Esophagus muscularis mucosa (tissue), 4 donors: ENCODE data around the gene CHPF2.

Experiments used
- CTCF ChIP-seq, 3 experiments: fragments of 200-600 bp in 2 of 3; fragments of 450-650 bp in 1 of 3; sonication (generic) in 2 of 3; IDR thresholded peaks; one replicate each; pipeline ENCODE4 v1.5.1; 2017 to 2019; ENCODE audit warnings: antibody characterized with exemption in 3 of 3, mild to moderate bottlenecking in 2 of 3, moderate library complexity in 1 of 3
- EP300 ChIP-seq: sonication (generic); formaldehyde crosslinking; IDR thresholded peaks from one replicate; pipeline ENCODE4 v1.6.1; 2017; ENCODE audit warnings: antibody characterized with exemption
- POLR2A ChIP-seq: fragments of 450-650 bp; IDR thresholded peaks from one replicate; pipeline ENCODE4 v1.6.1; 2017; ENCODE audit warnings: antibody characterized with exemption, moderate library complexity, mild to moderate bottlenecking, low read depth

DNA sequence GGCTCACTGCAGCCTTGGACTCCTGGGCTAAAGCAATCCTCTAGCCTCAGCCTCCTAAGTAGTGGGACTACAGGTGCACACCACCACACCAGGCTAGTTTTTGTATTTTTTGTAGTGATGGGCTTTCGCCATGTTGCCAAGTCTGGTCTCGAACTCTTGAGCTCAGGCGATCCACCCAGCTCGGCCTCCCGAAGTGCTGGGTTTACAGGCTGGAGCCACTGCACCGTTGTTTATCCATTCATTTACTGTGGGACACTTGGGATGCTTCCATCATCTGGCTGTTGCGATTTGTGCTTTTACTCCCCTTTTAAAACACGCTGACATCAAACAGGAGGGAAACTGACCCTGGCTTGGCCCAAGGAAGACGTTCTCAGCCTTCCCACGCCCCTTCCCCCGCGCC is 46.7 kb downstream of the CHPF2 start:
- no peak for TF ChIP-seq CTCF (IDR thresholded peaks at IDR 0.05)
- no peak for TF ChIP-seq EP300
- no peak for TF ChIP-seq POLR2A
